CD14-positive monocyte (primary cell): ENCODE results near the gene SFMBT2. TPM values are rescaled to one million over a fixed set of nuclear protein-coding genes. Genes with fewer than 3 reads are reported as not detected.

Experiments used
- DNase-seq, 3 donors: peaks; one replicate each; pipeline ENCODE4 v3.0.0-alpha.2; 2011 to 2022
- H2AFZ ChIP-seq: 2 replicates; pipeline ENCODE4 v1.6.0; 2012; ENCODE audit warnings: mild to moderate bottlenecking, low read depth, low read length, inconsistent platforms; ENCODE audit not compliant: insufficient read depth, poor library complexity, severe bottlenecking
- H3K27ac ChIP-seq, 2 donors: 1 replicate in 1 of 2; 2 replicates in 1 of 2; pipeline ENCODE4 v1.5.1; 2012 to 2013; ENCODE audit warnings: low read length in 2 of 2, control low read depth in 1 of 2, inconsistent platforms in 1 of 2, low read depth in 1 of 2, mild to moderate bottlenecking in 1 of 2
- H3K27me3 ChIP-seq, 2 donors: one replicate each; pipeline versions ENCODE4 v1.6.0 to v1.6.1; 2011 to 2013; ENCODE audit warnings: low read length in 2 of 2; ENCODE audit not compliant: control insufficient read depth in 2 of 2, insufficient read depth in 2 of 2
- H3K36me3 ChIP-seq, 2 donors: replicated peaks in 1 of 2; 1 replicate in 1 of 2; 2 replicates in 1 of 2; pipeline versions ENCODE4 v1.5.1 to v1.6.1; 2012 to 2013; ENCODE audit warnings: low read length in 2 of 2, control low read depth in 1 of 2, inconsistent platforms in 1 of 2, mild to moderate bottlenecking in 1 of 2; ENCODE audit not compliant: insufficient read depth in 2 of 2, control insufficient read depth in 1 of 2
- H3K4me1 ChIP-seq, 2 donors: 1 replicate in 1 of 2; 2 replicates in 1 of 2; pipeline versions ENCODE4 v1.5.1 to v1.6.1; 2012 to 2013; ENCODE audit warnings: low read length in 2 of 2, control low read depth in 1 of 2, inconsistent platforms in 1 of 2, mild to moderate bottlenecking in 1 of 2, moderate library complexity in 1 of 2; ENCODE audit not compliant: insufficient read depth in 2 of 2, control insufficient read depth in 1 of 2
- H3K4me2 ChIP-seq: replicated peaks from 2 replicates; pipeline ENCODE3; 2012; ENCODE audit warnings: low read length, moderate library complexity, mild to moderate bottlenecking; ENCODE audit not compliant: poor library complexity, severe bottlenecking; ENCODE audit errors: extremely low read depth
- H3K4me3 ChIP-seq, 3 experiments: fragments of 200-600 bp in 1 of 3; sonication (generic) in 1 of 3; replicated peaks in 1 of 3; 1 replicate in 2 of 3; 2 replicates in 1 of 3; pipeline ENCODE4 v1.5.1; 2011 to 2013; ENCODE audit warnings: low read length in 3 of 3, mild to moderate bottlenecking in 3 of 3, control low read depth in 2 of 3, low read depth in 2 of 3, inconsistent platforms in 1 of 3, moderate library complexity in 1 of 3
- H3K79me2 ChIP-seq: 2 replicates; pipeline ENCODE4 v1.6.0; 2012; ENCODE audit warnings: mild to moderate bottlenecking, control low read depth, inconsistent platforms, low read length, moderate library complexity; ENCODE audit not compliant: insufficient read depth
- H3K9ac ChIP-seq: 2 replicates; pipeline ENCODE4 v1.6.0; 2017; ENCODE audit warnings: low read length, mild to moderate bottlenecking; ENCODE audit not compliant: insufficient read depth, poor library complexity, severe bottlenecking
- H3K9me3 ChIP-seq, 2 donors: replicated peaks in 1 of 2; 1 replicate in 1 of 2; 2 replicates in 1 of 2; pipeline versions ENCODE4 v1.5.1 to v1.6.1; 2012 to 2013; ENCODE audit warnings: low read length in 2 of 2, control low read depth in 1 of 2; ENCODE audit not compliant: control insufficient read depth in 1 of 2, insufficient read depth in 1 of 2
- H4K20me1 ChIP-seq: 2 replicates; pipeline ENCODE4 v1.6.0; 2012; ENCODE audit warnings: mild to moderate bottlenecking, low read length, control low read depth, moderate library complexity; ENCODE audit not compliant: insufficient read depth
- H3K27ac Mint-ChIP-seq, 7 donors: one replicate each; pipeline ENCODE4 v1.8.0; 2020; ENCODE audit warnings: mild to moderate bottlenecking in 7 of 7, mixed read lengths in 7 of 7, moderate library complexity in 6 of 7, inconsistent platforms in 2 of 7
- H3K27me3 Mint-ChIP-seq, 3 donors: one replicate each; pipeline ENCODE4 v1.8.0; 2021 to 2022; ENCODE audit warnings: low read depth in 3 of 3, mild to moderate bottlenecking in 3 of 3, mixed read lengths in 3 of 3, moderate library complexity in 3 of 3, inconsistent platforms in 1 of 3
- H3K36me3 Mint-ChIP-seq, 2 donors: one replicate each; pipeline ENCODE4 v1.8.0; 2020; ENCODE audit warnings: mixed read lengths in 2 of 2, inconsistent platforms in 1 of 2, mild to moderate bottlenecking in 1 of 2
- H3K4me1 Mint-ChIP-seq: one replicate; pipeline ENCODE4 v1.8.0; 2020; ENCODE audit warnings: mild to moderate bottlenecking, mixed read lengths
- H3K4me3 Mint-ChIP-seq, 2 donors: one replicate each; pipeline ENCODE4 v1.8.0; 2020; ENCODE audit warnings: mild to moderate bottlenecking in 2 of 2, mixed read lengths in 2 of 2, moderate library complexity in 1 of 2
- H3K9me3 Mint-ChIP-seq, 7 donors: one replicate each; pipeline ENCODE4 v1.8.0; 2020 to 2022; ENCODE audit warnings: mixed read lengths in 7 of 7, mild to moderate bottlenecking in 6 of 7, moderate library complexity in 6 of 7, inconsistent platforms in 2 of 7
- WGBS: methylation state at CpG from one replicate; pipeline ENCODE4 v1.1.5; 2013; ENCODE audit warnings: missing lambda C conversion rate; ENCODE audit not compliant: insufficient coverage; 5-methylcytosine and 5-hydroxymethylcytosine counted together
- intact Hi-C, 2 donors: fragments of 100-400 bp; cut with micrococcal nuclease; formaldehyde crosslinking; loops; one replicate each; pipeline versions ENCODE4 v1.15.0 to v1.15.1; 2023
- polyA plus RNA-seq, 3 donors: library from polyadenylated mRNA; depleted of rRNA in 1 of 3; unstranded in 2 of 3; stranded (reverse) in 1 of 3; fragments of 300-500 nt in 2 of 3; fragments of >200 nt in 1 of 3; fragmentation: Illumina TruSeq in 2 of 3; gene quantifications; 1 replicate in 2 of 3; 2 replicates in 1 of 3; pipeline ENCODE4 v1.2.3, GENCODE V29; 2012 to 2021
- TF ChIP-seq, protein P1 (sequence below): fragments of 200-600 bp; IDR thresholded peaks from one replicate; pipeline ENCODE4 v1.8.0; 2022; ENCODE audit warnings: antibody characterized with exemption, mild to moderate bottlenecking

The SFMBT2 gene
- polyA plus RNA-seq, 3 donors = 0.53 to 10.9 (median 1.6) TPM

DNA sequence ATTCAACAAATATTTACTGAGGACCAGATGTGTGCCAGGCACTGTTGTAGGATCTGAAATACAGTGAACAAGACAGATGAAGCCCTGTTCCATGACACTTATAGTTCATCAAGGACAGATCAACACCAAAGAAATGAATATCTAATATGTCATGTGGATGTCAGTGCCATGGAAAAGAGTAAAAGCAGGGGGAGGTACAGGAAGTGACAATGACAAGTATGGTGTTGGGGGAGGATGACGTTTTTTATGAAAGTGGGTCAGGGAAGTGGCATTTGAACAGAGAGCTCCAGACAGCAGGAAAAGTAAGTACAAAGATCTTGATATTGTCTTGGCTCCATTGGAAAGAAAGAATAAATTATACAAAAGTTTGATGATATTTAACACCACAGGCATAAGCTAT lies 7.0 kb upstream of the SFMBT2 start:
- peaks cover 8 to 18% of the 10 kb centered on the region in 2 donors for H3K27me3 ChIP-seq
- 0% methylated on average over 1 of the region's 1 CpG for WGBS
- H3K27ac ChIP-seq = no peak overlapping the region
- H2AFZ ChIP-seq = no peak overlapping the region
- H3K9me3 Mint-ChIP-seq = peaks cover 0 to 5% (median 0%) of the 10 kb centered on the region in 7 donors
- H3K4me3 ChIP-seq = no peak overlapping the region
- peaks cover 3 to 5% of the 10 kb centered on the region in 2 donors for H3K4me1 ChIP-seq
- no peak overlapping the region for H3K4me3 Mint-ChIP-seq
- TF ChIP-seq, protein P1, sequence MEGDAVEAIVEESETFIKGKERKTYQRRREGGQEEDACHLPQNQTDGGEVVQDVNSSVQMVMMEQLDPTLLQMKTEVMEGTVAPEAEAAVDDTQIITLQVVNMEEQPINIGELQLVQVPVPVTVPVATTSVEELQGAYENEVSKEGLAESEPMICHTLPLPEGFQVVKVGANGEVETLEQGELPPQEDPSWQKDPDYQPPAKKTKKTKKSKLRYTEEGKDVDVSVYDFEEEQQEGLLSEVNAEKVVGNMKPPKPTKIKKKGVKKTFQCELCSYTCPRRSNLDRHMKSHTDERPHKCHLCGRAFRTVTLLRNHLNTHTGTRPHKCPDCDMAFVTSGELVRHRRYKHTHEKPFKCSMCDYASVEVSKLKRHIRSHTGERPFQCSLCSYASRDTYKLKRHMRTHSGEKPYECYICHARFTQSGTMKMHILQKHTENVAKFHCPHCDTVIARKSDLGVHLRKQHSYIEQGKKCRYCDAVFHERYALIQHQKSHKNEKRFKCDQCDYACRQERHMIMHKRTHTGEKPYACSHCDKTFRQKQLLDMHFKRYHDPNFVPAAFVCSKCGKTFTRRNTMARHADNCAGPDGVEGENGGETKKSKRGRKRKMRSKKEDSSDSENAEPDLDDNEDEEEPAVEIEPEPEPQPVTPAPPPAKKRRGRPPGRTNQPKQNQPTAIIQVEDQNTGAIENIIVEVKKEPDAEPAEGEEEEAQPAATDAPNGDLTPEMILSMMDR = no peak
- H3K4me1 Mint-ChIP-seq = peaks cover 7% of the 10 kb centered on the region
- H3K27ac Mint-ChIP-seq = no peak overlapping the region
- peak in 1 of 3 donors; percentile 8 for DNase-seq
- peaks cover 0 to 4% of the 10 kb centered on the region in 2 donors for H3K36me3 Mint-ChIP-seq
- H3K27me3 Mint-ChIP-seq = peaks cover 12 to 22% (median 15%) of the 10 kb centered on the region in 3 donors
- no peak overlapping the region for H3K9ac ChIP-seq
- H3K4me2 ChIP-seq = no peak overlapping the region
- no peaks in the 10 kb centered on the region for H4K20me1 ChIP-seq
- H3K9me3 ChIP-seq = no peaks in the 10 kb centered on the region
- intact Hi-C loops = loop anchor here (5.0 to 10.0 kb wide), 5 partner anchors 153 to 753 kb away; no protein-coding TSS in a partner anchor
- H3K36me3 ChIP-seq = no peaks in the 10 kb centered on the region
- no peaks in the 10 kb centered on the region for H3K79me2 ChIP-seq

DNA sequence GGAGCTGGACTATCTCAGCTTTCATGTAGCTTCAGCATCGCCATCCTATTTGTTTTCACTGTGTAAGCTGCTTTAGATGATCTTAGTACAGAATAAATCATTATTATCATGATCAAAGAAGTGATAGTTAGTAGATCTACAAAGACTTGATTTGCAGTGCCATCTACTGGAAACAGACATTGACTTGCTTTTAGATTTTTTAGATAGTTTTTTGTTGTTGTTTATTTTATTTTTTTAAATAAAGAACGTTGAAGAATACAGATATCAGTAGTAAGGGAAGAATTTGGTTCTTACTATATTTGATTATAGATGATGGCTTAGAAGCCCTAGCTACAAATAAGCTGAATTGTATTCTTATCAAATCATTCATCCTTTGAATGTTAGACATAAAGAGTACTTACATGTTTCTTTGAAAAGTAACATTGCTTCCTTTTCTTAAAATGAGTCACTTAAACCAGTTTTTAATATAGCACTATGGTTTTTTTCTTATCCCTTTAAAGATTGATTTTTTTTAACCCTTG lies 6.3 kb upstream of the SFMBT2 start:
- Histone ChIP-seq H3K4me3 (no peak overlapping the region), H4K20me1 (no peaks in the 10 kb centered on the region), H2AFZ (no peak overlapping the region), H3K9me3 (no peaks in the 10 kb centered on the region), H3K4me2 (no peak overlapping the region), H3K27me3 (peaks cover 13 to 25% of the 10 kb centered on the region in 2 donors), H3K36me3 (no peaks in the 10 kb centered on the region), H3K4me1 (peaks cover 9 to 12% of the 10 kb centered on the region in 2 donors), H3K79me2 (no peaks in the 10 kb centered on the region), H3K27ac (no peak overlapping the region), H3K9ac (no peak overlapping the region)
- DNase-seq = peak in 2 of 3 donors; percentile 32 to 55
- peaks cover 0 to 4% of the 10 kb centered on the region in 2 donors for H3K36me3 Mint-ChIP-seq
- peaks cover 13% of the 10 kb centered on the region for H3K4me1 Mint-ChIP-seq
- peaks cover 18 to 29% (median 21%) of the 10 kb centered on the region in 3 donors for H3K27me3 Mint-ChIP-seq
- peaks cover 0 to 11% (median 2%) of the 10 kb centered on the region in 7 donors for H3K9me3 Mint-ChIP-seq
- intact Hi-C loops = loop anchor here (5.0 to 10.0 kb wide), 5 partner anchors 152 to 752 kb away; no protein-coding TSS in a partner anchor
- no peak overlapping the region for H3K27ac Mint-ChIP-seq
- TF ChIP-seq, protein P1 = peak; percentile 77
- no CpG with 5 or more reads among the region's 2 CpGs for WGBS
- H3K4me3 Mint-ChIP-seq = no peak overlapping the region
